Stimulated activated CD4-positive, alpha-beta T cell treated with anti-CD3 and anti-CD28 coated beads, Interleukin-1b, Interleukin-23, amount 100 ng/mL, for 24 hours (primary cell): ENCODE results near the gene TUBB4B.
"Not testable (repeated sequence)": the region's sequence is repeated elsewhere in the genome, so short reads cannot be mapped to it uniquely, and the experiment has no call there.

Source experiments
- DNase-seq, 4 experiments: peaks; one replicate each; pipeline ENCODE4 v3.0.0-alpha.2; 2020; ENCODE audit warnings: low read depth in 4 of 4, low spot score in 1 of 4

The TUBB4B gene

GRCh38 chr9:137251490-137252268 is 10.6 kb downstream of the TUBB4B start:
- no peak for DNase-seq

DNA sequence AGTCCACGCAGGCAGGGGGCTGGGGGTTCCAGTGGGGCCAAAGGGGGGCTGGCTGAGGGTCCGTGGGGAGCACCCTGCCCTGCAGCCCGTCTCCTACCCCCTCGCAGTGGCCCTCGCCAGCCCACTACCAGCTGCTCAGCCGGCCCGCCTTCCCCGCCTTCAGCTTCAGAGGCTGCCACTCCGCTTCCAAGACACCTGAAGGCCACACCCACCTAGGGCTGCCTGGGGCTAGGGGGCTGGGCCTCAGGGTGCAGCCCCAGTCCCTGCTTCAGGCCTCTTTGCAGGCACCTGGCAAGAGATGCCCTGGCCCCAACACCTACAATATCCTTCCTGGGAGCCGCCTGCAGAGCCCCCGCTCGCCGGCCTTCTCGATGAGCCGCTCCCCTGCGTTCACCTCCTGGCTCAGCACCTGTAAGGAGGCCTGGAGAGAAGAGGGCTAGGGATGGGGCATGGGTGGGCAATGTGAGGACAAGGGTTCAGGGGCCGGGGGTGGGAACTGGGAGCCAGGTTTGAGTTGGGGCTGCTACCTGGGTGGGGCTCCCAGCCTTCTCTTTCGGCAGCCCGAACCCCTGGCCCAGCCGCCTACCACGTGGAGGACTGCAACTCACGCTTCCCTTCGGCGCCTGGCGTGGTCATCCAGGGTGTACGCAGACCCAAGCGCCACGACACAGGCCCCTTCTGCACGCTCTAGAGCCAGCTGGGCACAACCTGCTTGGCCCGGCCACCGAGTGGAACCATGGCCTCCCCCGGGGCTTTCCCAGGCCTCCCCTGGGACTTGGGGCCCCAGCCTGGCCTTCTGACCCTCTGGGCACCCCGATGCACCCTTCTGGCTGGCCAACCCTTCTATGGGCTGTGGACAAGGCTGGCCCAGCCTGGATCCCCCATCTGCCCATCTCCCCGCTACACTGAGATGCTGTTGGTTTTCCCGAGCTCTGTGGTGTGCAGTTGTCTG is 11.7 kb downstream of the TUBB4B start:
- no peak for DNase-seq

DNA sequence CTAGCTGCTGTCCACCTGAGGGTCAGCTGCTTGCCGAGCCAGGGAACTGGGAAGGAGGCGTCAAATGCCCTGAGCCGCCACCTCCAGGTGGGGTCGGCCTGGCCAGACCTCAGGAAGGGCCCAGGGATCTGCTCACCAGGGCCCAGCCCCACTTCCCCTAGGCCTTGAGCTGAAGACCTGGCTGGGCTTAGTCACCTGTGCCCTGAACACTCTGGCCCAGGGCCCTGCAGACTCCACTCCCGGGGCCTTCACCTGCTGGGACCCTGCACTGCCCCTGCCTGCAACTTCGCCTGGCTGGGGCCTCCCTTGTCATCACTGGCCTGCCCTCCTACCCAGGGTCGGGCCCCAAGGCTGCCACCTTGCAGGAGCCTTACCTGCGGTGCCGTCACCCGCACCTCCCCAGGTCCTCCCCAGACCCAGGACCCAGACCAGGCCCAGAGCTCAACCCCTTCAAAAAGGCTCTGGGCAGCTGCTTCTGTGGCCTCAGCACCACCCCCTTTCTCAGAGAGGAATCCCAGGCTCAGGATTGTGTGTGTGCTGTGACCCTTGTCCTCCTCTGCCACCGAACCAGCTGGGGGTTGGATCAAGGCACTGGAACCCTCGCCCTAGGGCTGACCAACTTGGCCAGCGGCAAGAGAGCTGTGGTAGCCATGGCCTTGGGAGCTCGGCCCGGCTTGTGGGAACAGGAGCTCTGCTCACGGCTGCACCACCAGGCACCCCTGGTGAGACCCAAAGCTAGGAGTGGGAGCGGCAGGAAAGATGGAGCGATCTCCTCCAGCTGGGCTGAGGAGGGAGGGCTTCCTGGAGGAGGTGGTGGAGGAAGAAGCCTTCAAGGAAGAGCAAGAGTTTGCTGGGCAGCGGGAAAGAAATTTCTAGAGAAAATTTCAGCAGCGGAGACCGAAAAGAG is 12.9 kb downstream of the TUBB4B start:
- DNase-seq, result no peak

DNA sequence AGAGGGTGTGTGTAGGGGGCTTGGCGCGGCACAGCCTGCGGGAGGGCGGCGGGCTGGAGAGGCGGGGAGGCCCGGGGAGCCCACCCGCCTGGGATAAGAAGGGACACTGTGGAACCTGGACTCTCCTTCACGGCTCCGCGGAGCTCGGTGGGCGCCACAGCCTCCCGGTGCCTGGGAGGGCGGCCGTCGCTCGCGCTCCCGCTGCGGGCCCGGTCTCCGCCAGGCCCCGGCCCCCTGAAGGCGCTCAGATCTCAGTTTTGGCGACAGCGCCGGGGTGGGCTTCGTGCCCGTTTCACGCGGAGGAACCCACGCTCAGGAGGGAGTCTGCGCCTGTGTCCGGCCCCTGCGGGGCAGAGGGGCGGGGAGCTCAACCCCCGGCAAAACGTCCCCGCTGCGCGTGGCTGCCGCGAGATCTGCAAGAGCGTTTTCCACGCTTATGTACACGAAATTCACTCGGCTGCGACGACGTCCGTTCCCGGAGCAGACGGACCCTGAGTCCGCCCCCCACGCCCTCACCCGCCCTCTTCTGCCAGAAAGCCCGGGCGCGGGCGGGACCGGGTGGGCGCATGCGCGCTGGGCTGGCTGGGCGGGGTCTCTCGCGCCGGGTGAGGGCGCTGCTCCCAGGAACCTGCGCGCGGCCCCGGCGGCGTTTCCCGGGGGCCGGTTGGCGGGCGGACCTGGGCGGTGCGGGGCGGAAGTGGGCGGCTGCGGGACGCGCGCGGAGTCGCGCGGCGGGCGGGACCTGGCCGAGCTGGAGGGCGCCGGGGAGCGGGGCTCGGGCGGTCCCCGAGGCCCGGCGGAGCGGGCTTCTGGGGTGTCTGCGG is 13.7 kb downstream of the TUBB4B start, which contains the start of gene NELFB:
NELFB (plus strand) TSS at position 704 of the 824 bp plus-strand sequence.
- DNase-seq, result peak; percentile 87 to 97 (median 95)

- no peak for DNase-seq
These were observed 14.5 kb downstream of the TUBB4B start for GRCh38 chr9:137255448-137256114.

DNA sequence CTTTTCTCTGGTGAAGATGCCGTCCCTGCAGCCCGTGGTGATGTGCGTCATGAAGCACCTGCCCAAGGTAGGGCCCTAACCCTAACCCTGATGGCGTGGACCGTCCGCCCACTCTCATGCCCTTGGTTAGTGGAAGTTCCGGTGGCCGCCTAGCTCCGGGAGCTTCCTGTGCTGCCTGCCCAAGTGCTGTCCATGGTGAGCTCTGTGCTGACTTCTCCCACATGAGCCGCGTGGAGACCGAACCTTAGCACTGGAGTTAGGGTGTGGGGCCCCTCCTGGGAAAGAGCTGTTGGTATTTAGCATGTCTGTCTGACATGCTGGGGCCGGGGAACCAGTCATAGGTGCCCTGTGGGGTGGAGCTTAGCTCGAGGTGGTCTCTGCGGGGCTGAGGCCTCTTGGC is 15.3 kb downstream of the TUBB4B start:
- no peak for DNase-seq

DNA sequence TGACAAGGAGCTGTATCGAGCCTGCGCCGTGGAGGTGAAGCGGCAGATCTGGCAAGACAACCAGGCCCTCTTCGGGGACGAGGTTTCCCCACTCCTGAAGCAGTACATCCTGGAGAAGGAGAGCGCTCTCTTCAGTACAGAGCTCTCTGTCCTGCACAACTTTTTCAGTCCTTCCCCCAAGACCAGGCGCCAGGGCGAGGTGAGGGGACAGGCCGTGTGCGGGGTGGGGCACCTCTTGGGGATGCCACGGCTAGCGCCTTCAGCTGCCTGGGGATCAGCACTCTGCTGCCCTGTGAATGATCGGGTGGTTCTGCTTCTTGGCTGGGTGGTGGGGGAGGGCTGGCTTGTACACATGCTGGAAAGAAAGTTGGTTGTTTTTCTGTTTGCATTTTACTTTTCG is 15.8 kb downstream of the TUBB4B start:
- DNase-seq, result no peak

GRCh38 chr9:137262173-137262908 is 21.3 kb downstream of the TUBB4B start:
- not testable (repeated sequence) for DNase-seq

GRCh38 chr9:137262909-137263285 is 21.8 kb downstream of the TUBB4B start:
- DNase-seq, result no peak

GRCh38 chr9:137263506-137263905 is 22.4 kb downstream of the TUBB4B start:
- no peak for DNase-seq

- DNase-seq, result no peak
These were observed 23.0 kb downstream of the TUBB4B start for GRCh38 chr9:137264067-137264466.

DNA sequence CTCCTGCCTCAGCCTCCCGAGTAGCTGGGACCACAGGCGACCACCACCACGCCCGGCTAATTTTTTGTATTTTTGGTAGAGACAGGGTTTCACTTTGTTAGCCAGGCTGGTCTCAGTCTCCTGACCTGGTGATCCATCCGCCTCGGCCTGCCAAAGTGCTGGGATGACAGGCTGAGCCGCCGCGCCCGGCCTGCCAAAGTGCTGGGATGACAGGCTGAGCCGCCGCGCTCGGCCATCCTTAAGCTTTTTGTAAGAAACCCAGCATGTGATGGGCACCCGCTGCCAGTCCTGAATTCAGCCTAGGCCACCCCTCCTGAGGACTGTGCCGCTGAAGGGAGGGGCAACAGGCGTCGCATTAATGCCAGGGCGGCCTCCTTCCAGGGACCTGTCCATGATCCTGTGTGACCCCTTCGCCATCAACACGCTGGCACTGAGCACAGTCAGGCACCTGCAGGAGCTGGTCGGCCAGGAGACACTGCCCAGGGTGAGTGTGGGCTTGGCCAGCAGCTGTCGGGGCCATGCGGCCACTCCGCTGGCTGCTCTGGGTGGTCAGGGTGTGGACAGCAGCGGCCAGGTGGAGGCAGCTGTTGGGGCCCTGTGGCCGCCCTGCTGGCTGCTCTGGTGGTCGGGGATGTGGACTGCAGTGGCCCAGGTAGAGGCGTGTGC is 24.5 kb downstream of the TUBB4B start:
- DNase-seq, result no peak

GRCh38 chr9:137266162-137266527 is 25.1 kb downstream of the TUBB4B start:
- DNase-seq, result no peak

- DNase-seq, result no peak
These were observed 25.7 kb downstream of the TUBB4B start for GRCh38 chr9:137266585-137267453.

- DNase-seq, result no peak
These were observed 26.9 kb downstream of the TUBB4B start for GRCh38 chr9:137267933-137268355.

GRCh38 chr9:137268538-137269201 is 27.6 kb downstream of the TUBB4B start:
- DNase-seq, result no peak

DNA sequence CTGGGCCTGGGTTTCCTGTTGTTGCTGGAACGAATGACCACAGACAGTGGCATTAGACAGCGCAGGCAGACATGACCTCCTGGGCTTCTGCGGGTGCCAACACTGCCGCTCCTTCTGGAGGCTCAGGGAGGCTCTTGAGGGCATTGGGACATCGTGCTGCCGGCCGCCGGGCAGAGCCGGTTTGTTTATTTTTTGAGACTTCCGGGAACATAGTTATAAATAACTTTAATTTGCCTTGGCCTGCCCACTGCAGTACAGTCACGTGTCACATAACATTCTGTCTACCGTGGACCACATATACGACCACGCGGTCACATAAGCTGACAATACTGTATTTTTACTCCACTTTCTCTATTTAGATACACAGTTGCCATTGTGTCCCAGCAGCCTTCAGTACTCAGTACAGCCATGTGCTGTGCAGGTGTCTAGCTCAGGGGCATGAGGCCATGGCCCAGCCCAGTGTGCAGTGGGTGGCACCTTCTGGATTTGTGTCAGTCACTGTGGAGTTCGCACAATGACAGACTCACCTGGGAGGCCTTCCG is 28.2 kb downstream of the TUBB4B start:
- DNase-seq, result no peak
